OCI-LY3 (cell line): ENCODE results near the gene F13A1.

ENCODE experiments used
- H2AFZ ChIP-seq: fragments of 200-600, 300-600 bp; shearing (Covaris generic); 2 replicates; pipeline ENCODE4 v1.6.0; 2014; ENCODE audit warnings: antibody characterized with exemption, low read depth, low read length
- H3K27ac ChIP-seq: fragments of 200-600, 300-600 bp; sonication (generic); 2 replicates; pipeline ENCODE4 v1.5.1; 2014; ENCODE audit warnings: mild to moderate bottlenecking, low read length, moderate library complexity, mixed read lengths
- H3K27me3 ChIP-seq: fragments of 200-600, 300-600 bp; sonication (generic); 2 replicates; pipeline ENCODE4 v1.6.1; 2014; ENCODE audit warnings: low read depth, low read length, mixed read lengths
- H3K36me3 ChIP-seq: fragments of 200-600, 300-600 bp; sonication (generic); replicated peaks from 2 replicates; pipeline ENCODE3; 2014; ENCODE audit warnings: low read depth, low read length, mixed read lengths
- H3K4me1 ChIP-seq: fragments of 300-600, 200-600 bp; sonication (generic); 2 replicates; pipeline ENCODE4 v1.6.1; 2014; ENCODE audit warnings: low read length, mixed read lengths
- H3K4me2 ChIP-seq: fragments of 200-600, 300-600 bp; sonication (generic); 2 replicates; pipeline ENCODE4 v1.6.1; 2014; ENCODE audit warnings: low read length, mixed read lengths
- H3K4me3 ChIP-seq: fragments of 300-600, 200-600 bp; sonication (generic); 2 replicates; pipeline ENCODE4 v1.5.1; 2014; ENCODE audit warnings: antibody characterized with exemption, mild to moderate bottlenecking, low read length, moderate library complexity
- H3K79me2 ChIP-seq: fragments of 300-600, 200-600 bp; shearing (Covaris generic); 2 replicates; pipeline ENCODE4 v1.6.1; 2014; ENCODE audit warnings: mild to moderate bottlenecking, low read length, mixed read lengths
- H3K9ac ChIP-seq: fragments of 300-600, 200-600 bp; shearing (Covaris generic); 2 replicates; pipeline ENCODE4 v1.6.0; 2014; ENCODE audit warnings: mild to moderate bottlenecking, low read length, moderate library complexity
- H3K9me3 ChIP-seq: fragments of 200-600, 300-600 bp; shearing (Covaris generic); 2 replicates; pipeline ENCODE4 v1.6.1; 2014; ENCODE audit warnings: low read length, mixed read lengths; ENCODE audit not compliant: insufficient read depth
- H4K20me1 ChIP-seq: fragments of 200-600, 300-600 bp; sonication (generic); 2 replicates; pipeline ENCODE4 v1.6.1; 2016; ENCODE audit warnings: low read length, mixed read lengths; ENCODE audit not compliant: insufficient read depth
- CTCF ChIP-seq: fragments of 200-600, 300-600 bp; sonication (generic); IDR thresholded peaks from 2 replicates; pipeline ENCODE4 v1.5.1; 2014; ENCODE audit warnings: antibody characterized with exemption, low read length, low read depth
- EZH2phosphoT487 ChIP-seq: fragments of 200-600 bp; shearing (Covaris generic); IDR thresholded peaks from 2 replicates; pipeline ENCODE4 v1.6.1; 2018; ENCODE audit warnings: antibody characterized with exemption, mixed run types, low read depth

F13A1 gene

GRCh38 chr6:6152060-6152459 is 168.4 kb downstream of the F13A1 start:
- H3K9me3 ChIP-seq = no peaks in the 10 kb centered on the region
- H4K20me1 ChIP-seq = no peaks in the 10 kb centered on the region
- H3K4me2 ChIP-seq = no peak overlapping the region
- no peak overlapping the region for H3K27ac ChIP-seq
- H3K4me1 ChIP-seq = no peaks in the 10 kb centered on the region
- H3K4me3 ChIP-seq = no peak overlapping the region
- TF ChIP-seq EZH2phosphoT487 = no peak
- TF ChIP-seq CTCF = no peak
- H3K9ac ChIP-seq = no peak overlapping the region
- H3K79me2 ChIP-seq = no peaks in the 10 kb centered on the region
- H2AFZ ChIP-seq = no peak overlapping the region
- no peaks in the 10 kb centered on the region for H3K27me3 ChIP-seq
- H3K36me3 ChIP-seq = no peaks in the 10 kb centered on the region

- H3K4me3 ChIP-seq = no peak overlapping the region
- no peak overlapping the region for H2AFZ ChIP-seq
- no peaks in the 10 kb centered on the region for H3K36me3 ChIP-seq
- no peaks in the 10 kb centered on the region for H3K79me2 ChIP-seq
- no peaks in the 10 kb centered on the region for H4K20me1 ChIP-seq
- no peaks in the 10 kb centered on the region for H3K9me3 ChIP-seq
- no peaks in the 10 kb centered on the region for H3K4me1 ChIP-seq
- H3K4me2 ChIP-seq = no peak overlapping the region
- TF ChIP-seq EZH2phosphoT487 = no peak
- no peak for TF ChIP-seq CTCF
- no peak overlapping the region for H3K9ac ChIP-seq
- H3K27me3 ChIP-seq = no peaks in the 10 kb centered on the region
- no peak overlapping the region for H3K27ac ChIP-seq
These were observed 172.2 kb downstream of the F13A1 start for GRCh38 chr6:6148192-6148815.

- no peak overlapping the region for H3K4me3 ChIP-seq
- no peak overlapping the region for H3K9ac ChIP-seq
- no peaks in the 10 kb centered on the region for H3K79me2 ChIP-seq
- no peak overlapping the region for H2AFZ ChIP-seq
- no peaks in the 10 kb centered on the region for H4K20me1 ChIP-seq
- no peak overlapping the region for H3K4me2 ChIP-seq
- no peaks in the 10 kb centered on the region for H3K4me1 ChIP-seq
- H3K27ac ChIP-seq = no peak overlapping the region
- no peak for TF ChIP-seq EZH2phosphoT487
- peak; percentile 52 for TF ChIP-seq CTCF
- no peaks in the 10 kb centered on the region for H3K27me3 ChIP-seq
- H3K36me3 ChIP-seq = no peaks in the 10 kb centered on the region
- no peaks in the 10 kb centered on the region for H3K9me3 ChIP-seq
These were observed 188.9 kb downstream of the F13A1 start for GRCh38 chr6:6131492-6132109.

DNA sequence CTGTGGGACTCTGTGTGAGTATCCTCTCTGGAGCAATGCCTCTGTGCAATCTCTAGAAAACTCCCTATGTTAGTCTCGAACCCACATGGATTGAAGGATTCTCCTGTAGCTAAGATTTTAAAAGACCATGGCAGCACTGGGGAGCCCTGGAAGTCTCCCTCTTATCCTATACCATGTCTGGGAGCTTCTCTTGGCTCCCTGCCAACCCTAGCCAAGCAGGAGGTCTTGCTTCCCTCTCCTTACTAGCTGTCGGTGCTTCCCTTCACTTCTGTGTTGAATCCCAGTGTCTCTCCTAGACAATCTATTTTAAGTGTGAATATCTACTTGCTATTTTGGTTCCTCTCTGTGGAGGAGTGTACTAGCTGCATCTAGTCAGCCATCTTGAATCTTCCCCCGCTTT is 195.0 kb downstream of the F13A1 start:
- Histone ChIP-seq H4K20me1 (no peaks in the 10 kb centered on the region), H3K4me2 (no peak overlapping the region), H3K4me3 (no peak overlapping the region), H3K79me2 (no peaks in the 10 kb centered on the region), H3K9me3 (no peaks in the 10 kb centered on the region), H3K27me3 (no peaks in the 10 kb centered on the region), H3K36me3 (no peaks in the 10 kb centered on the region), H2AFZ (no peak overlapping the region), H3K4me1 (no peaks in the 10 kb centered on the region), H3K9ac (no peak overlapping the region), H3K27ac (no peak overlapping the region)
- TF ChIP-seq CTCF (no peak), EZH2phosphoT487 (no peak)
